Tibial nerve (tissue), 4 donors: ENCODE data around the gene CIDEA. TPM values are rescaled to one million over a fixed set of nuclear protein-coding genes. Genes with fewer than 3 reads are reported as not detected.
"Not testable (repeated sequence)": the region's sequence is repeated elsewhere in the genome, so short reads cannot be mapped to it uniquely, and the experiment has no call there.

ENCODE experiments used
- DNase-seq, 2 donors: peaks; one replicate each; pipeline ENCODE4 v3.0.0-alpha.2; 2019; ENCODE audit warnings: low spot score in 2 of 2
- H3K27ac ChIP-seq, 4 donors: fragments of 200-600 bp; sonication (generic) in 3 of 4; one replicate each; pipeline ENCODE4 v1.5.1; 2017 to 2019; ENCODE audit warnings: mild to moderate bottlenecking in 1 of 4
- H3K27me3 ChIP-seq, 2 donors: fragments of 200-600 bp; sonication (generic) in 1 of 2; one replicate each; pipeline versions ENCODE4 v1.5.1 to v1.6.0; 2017 to 2019
- H3K36me3 ChIP-seq, 3 donors: fragments of 200-600 bp; sonication (generic); one replicate each; pipeline ENCODE4 v1.5.1; 2018 to 2019
- H3K4me1 ChIP-seq, 4 donors: fragments of 200-600 bp; sonication (generic) in 3 of 4; one replicate each; pipeline ENCODE4 v1.5.1; 2017 to 2019
- H3K4me3 ChIP-seq, 4 donors: fragments of 200-600 bp; sonication (generic) in 3 of 4; one replicate each; pipeline ENCODE4 v1.5.1; 2017 to 2019; ENCODE audit warnings: mild to moderate bottlenecking in 1 of 4, moderate library complexity in 1 of 4
- H3K9me3 ChIP-seq, 4 donors: fragments of 200-600 bp; sonication (generic) in 3 of 4; one replicate each; pipeline ENCODE4 v1.5.1; 2017 to 2019
- CTCF ChIP-seq, 5 experiments: fragments of 200-600 bp in 3 of 5; fragments of 450-650 bp in 2 of 5; sonication (generic) in 3 of 5; IDR thresholded peaks; one replicate each; pipeline ENCODE4 v1.5.1; 2016 to 2019; ENCODE audit warnings: antibody characterized with exemption in 5 of 5, mild to moderate bottlenecking in 3 of 5, moderate library complexity in 2 of 5
- EP300 ChIP-seq, 2 donors: sonication (generic); formaldehyde crosslinking; IDR thresholded peaks; one replicate each; pipeline ENCODE4 v1.6.1; 2017; ENCODE audit warnings: antibody characterized with exemption in 2 of 2, mild to moderate bottlenecking in 1 of 2
- POLR2A ChIP-seq, 2 donors: fragments of 450-650 bp; IDR thresholded peaks; one replicate each; pipeline ENCODE4 v1.6.1; 2017; ENCODE audit warnings: antibody characterized with exemption in 2 of 2, mild to moderate bottlenecking in 2 of 2, moderate library complexity in 2 of 2
- WGBS, 2 donors: methylation state at CpG; one replicate each; pipeline ENCODE4 v1.1.5; 2018; 5-methylcytosine and 5-hydroxymethylcytosine counted together
- total RNA-seq, 4 donors: library from RNA; depleted of rRNA; stranded (reverse); fragments of >200 nt; gene quantifications; one replicate each; pipeline ENCODE4 v1.1.0, GENCODE V29; 2016

The CIDEA gene, protein sequence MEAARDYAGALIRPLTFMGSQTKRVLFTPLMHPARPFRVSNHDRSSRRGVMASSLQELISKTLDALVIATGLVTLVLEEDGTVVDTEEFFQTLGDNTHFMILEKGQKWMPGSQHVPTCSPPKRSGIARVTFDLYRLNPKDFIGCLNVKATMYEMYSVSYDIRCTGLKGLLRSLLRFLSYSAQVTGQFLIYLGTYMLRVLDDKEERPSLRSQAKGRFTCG
- total RNA-seq: 100 to 1,000 TPM in 1 of 4 donors, 10 to 100 TPM in 3; 18.8 to 135 (median 61.6) TPM

GRCh38 chr18:12254136-12254819 is at the start of gene CIDEA:
Gene CIDEA (plus strand): TSS chr18:12254361. CDS start chr18:12254384, 23 bp downstream.
- no peak for TF ChIP-seq EP300 (IDR thresholded peaks at IDR 0.05)
- TF ChIP-seq POLR2A (IDR thresholded peaks at IDR 0.05): no peak
- no peak for TF ChIP-seq CTCF (IDR thresholded peaks at IDR 0.05)
- Histone ChIP-seq H3K9me3 (no peaks in the 10 kb centered on the region), H3K27me3 (peaks cover 0 to 52% of the 10 kb centered on the region in 2 donors), H3K4me3 (peak within 1 kb of the TSS in 3 of 4 donors; percentile 23 to 47 (median 25)), H3K4me1 (peaks cover 0 to 29% (median 12%) of the 10 kb centered on the region in 4 donors), H3K27ac (no peak within 1 kb of the TSS), H3K36me3 (no peaks in the 10 kb centered on the region)
- WGBS, 2 donors: 6 to 10% methylated on average over 38 to 50 of the region's 69 CpGs
- DNase-seq: no peak

- not testable (repeated sequence) for H3K36me3 ChIP-seq, H3K4me1 ChIP-seq, DNase-seq, H3K27me3 ChIP-seq, H3K9me3 ChIP-seq, H3K27ac ChIP-seq, H3K4me3 ChIP-seq
- WGBS, 2 donors: 93% methylated on average over 9 to 14 of the region's 18 CpGs
Observed at GRCh38 chr18:12208296-12209153, 45.6 kb upstream of the CIDEA start.

DNA sequence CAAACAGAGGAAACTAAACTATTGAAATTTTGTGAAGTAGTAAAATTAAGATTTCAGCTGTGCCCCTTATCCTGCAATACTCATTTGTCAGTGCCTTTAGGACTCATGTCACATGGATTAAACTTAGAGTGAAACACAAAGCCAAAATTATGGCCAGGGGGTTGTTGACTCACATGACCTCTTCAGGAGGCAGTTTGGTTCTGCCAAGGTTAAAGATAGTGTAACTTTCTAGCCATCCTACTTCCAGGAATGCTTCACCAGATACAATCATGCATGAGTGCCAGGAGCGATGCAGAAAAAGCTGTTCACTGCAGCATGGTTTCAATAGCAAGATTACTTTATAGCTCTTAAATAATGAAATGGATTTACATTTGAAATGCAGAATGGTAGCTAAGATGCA is 41.9 kb upstream of the CIDEA start:
- not testable (repeated sequence) for H3K4me1 ChIP-seq, H3K27ac ChIP-seq, H3K4me3 ChIP-seq, H3K27me3 ChIP-seq, H3K36me3 ChIP-seq, DNase-seq, H3K9me3 ChIP-seq
- WGBS, 2 donors: no CpG with 5 or more reads among the region's 1 CpG

DNA sequence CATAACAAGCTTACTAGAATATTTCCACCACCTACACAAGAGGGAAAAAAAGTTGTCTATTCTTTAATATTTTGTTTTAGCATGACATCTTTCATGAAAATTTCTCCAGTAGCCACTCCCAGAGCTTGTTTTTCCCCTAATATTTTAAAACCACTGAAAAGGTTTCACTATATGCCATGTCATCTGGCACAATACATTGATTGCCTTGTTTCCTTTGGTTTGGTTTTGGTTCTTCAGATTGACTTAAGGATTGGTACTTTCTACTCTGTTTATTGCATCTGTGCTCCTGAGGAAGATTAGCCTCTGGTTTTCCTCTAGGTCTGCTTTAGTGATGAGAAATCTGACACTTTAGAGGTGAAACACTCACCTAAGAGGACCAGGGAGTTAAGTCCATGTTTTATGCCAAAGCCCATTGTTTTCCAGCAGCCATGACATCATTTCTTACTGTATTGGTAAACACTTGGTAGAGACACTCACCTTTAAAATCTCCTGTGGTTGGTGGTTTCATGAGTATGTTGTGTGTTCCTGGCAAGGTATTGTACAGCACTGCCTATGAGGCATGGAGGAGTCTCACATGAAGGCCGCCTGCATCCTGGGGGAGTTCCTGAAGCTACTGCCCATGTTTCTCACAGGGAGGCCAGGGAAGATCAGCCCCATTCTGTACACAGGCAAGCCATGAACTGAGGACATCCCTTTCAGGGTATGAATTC is 39.7 kb upstream of the CIDEA start:
- not testable (repeated sequence) for H3K4me3 ChIP-seq, DNase-seq, H3K4me1 ChIP-seq, H3K9me3 ChIP-seq, H3K36me3 ChIP-seq, H3K27ac ChIP-seq, H3K27me3 ChIP-seq
- WGBS, 2 donors: 77 to 94% methylated on average over 1 of the region's 1 CpG

GRCh38 chr18:12216471-12216870 is 37.7 kb upstream of the CIDEA start:
- H3K4me3 ChIP-seq, H3K36me3 ChIP-seq, H3K9me3 ChIP-seq, H3K4me1 ChIP-seq, H3K27ac ChIP-seq, H3K27me3 ChIP-seq, DNase-seq: not testable (repeated sequence)
- WGBS, 2 donors: 88 to 97% methylated on average over 2 of the region's 4 CpGs

DNA sequence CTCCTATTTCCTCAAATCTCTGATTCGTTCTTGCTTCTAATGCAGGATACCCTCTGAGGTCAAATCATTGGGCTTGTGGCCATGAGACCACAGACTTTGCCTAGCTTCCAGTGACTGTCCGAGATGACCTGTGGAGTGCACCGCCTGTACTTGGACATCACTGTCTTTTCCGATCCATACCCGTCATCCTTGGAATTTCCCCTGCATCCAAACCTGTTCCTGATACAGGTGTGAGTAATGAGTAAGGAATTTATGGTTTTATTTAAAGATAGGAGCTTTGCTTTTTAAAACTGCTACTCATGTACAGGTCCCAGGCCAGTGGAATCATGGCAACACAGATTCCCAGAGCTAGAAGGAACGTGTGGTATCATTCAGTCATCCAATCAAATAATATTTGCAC is 35.6 kb upstream of the CIDEA start:
- DNase-seq, H3K4me3 ChIP-seq, H3K27me3 ChIP-seq, H3K4me1 ChIP-seq, H3K9me3 ChIP-seq, H3K36me3 ChIP-seq, H3K27ac ChIP-seq: not testable (repeated sequence)
- 70 to 79% methylated on average over 5 to 6 of the region's 6 CpGs for WGBS, 2 donors

GRCh38 chr18:12222041-12222440 is 32.1 kb upstream of the CIDEA start:
- H3K36me3 ChIP-seq, H3K4me1 ChIP-seq, H3K27me3 ChIP-seq, DNase-seq, H3K27ac ChIP-seq, H3K4me3 ChIP-seq, H3K9me3 ChIP-seq: not testable (repeated sequence)
- 57 to 60% methylated on average over 1 of the region's 2 CpGs for WGBS, 2 donors

DNA sequence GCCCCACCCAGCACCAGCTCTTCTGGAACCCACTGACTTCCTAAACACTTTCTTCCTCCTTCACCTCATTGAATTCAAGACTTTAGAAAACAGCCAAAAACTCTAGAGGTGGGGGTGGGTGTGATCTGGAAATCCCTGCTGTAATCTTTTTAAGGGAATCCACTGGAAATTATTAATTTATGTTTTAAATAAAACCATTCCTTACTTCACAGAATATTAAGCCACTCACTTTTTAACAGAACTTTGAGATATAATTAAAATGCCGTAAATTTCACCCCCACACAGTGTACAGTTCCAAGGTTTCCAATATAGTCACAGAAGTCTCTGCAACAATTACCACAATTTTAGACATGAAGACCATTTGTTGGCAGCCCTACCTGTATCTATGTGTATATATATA is 30.8 kb upstream of the CIDEA start:
- not testable (repeated sequence) for H3K27ac ChIP-seq, H3K4me3 ChIP-seq, DNase-seq, H3K4me1 ChIP-seq, H3K27me3 ChIP-seq, H3K36me3 ChIP-seq, H3K9me3 ChIP-seq
- 88 to 90% methylated on average over 1 of the region's 1 CpG for WGBS, 2 donors

DNA sequence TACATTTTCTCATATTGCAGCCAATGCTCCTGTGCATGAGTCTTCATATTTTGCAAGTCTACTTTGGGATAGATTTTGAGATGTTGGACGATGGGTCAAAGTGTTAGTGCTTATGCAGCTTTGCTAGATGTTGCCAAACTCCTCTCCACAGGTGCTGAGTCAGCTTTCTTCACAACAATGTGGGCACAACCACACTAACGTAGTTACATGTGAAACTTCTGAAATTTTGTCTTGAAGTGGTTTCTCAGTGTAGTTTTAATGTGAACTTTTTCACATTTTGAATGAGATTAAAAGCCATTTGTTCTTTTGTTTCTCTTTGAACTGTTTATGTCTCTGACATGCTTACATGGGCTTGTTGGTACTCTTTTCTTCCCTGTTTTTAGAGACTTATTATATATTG is 27.4 kb upstream of the CIDEA start:
- not testable (repeated sequence) for H3K36me3 ChIP-seq, H3K27ac ChIP-seq, H3K4me1 ChIP-seq, H3K9me3 ChIP-seq, DNase-seq, H3K4me3 ChIP-seq, H3K27me3 ChIP-seq
- WGBS, 2 donors: 40 to 60% methylated on average over 1 of the region's 2 CpGs

GRCh38 chr18:12227399-12228186 is 26.6 kb upstream of the CIDEA start:
- not testable (repeated sequence) for DNase-seq, H3K4me1 ChIP-seq
- 60 to 76% methylated on average over 2 to 13 of the region's 27 CpGs for WGBS, 2 donors

DNA sequence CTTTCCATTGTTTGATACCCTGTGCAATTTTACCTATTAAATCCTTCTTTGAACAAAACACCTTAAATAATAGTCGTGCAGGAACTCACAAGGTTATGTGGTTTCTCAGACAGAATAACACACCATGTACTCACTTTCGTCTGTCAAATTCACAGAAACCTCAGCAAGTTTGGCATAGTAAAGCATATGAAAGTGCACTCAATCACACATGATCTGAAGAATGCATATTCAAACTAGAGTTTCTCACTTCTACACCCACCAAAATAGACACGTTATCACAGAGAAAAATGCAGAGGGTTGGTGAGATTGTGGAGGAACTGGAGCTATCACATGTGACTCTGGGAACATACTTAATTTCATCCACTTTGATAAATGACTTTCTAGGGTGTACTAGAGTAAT is 25.9 kb upstream of the CIDEA start:
- not testable (repeated sequence) for H3K4me3 ChIP-seq, H3K27ac ChIP-seq, H3K36me3 ChIP-seq, H3K4me1 ChIP-seq, DNase-seq, H3K27me3 ChIP-seq, H3K9me3 ChIP-seq
- 53 to 67% methylated on average over 1 to 3 of the region's 3 CpGs for WGBS, 2 donors

More at GRCh38 chr18:12227399-12228186, 26.6 kb upstream of the CIDEA start:
- not testable (repeated sequence) for H3K27me3 ChIP-seq, H3K9me3 ChIP-seq, H3K36me3 ChIP-seq, H3K27ac ChIP-seq, H3K4me3 ChIP-seq
